Measurements from ENCODE around the gene ID3.

Gene ID3

GRCh38 chr1:23559136-23559984 is at the start of gene ID3:
TSS of gene ID3 (minus strand) at chr1:23559501. CDS start at chr1:23559426, 75 bp downstream.
- DNase-seq (ENCODE audit: low spot score): peak; percentile 91

DNA sequence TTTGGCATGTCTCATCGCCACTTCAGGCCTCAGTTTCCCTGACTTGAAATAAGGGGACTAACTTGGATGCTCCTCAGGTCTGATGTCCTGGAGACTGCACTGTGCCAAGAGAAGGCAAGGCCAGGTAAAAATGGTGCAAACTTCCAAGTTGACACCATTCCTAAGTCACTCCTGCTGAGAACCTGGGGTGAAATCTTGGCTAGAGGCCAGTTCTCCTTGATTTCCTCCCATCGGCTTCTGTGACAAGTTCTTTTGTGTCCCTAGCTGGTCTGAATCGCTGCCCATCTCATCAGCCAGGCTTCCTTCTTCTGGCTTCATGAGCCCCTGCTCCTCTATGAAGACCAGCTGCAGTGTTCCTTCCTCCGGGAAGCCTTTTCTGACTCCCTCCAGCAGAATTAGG is 48.6 kb upstream of the ID3 start:
- DNase-seq (ENCODE audit: low spot score): no peak

- DNase-seq (ENCODE audit: low spot score): no peak
Measured at GRCh38 chr1:23601968-23602876, 42.9 kb upstream of the ID3 start.

GRCh38 chr1:23601135-23601967 is 42.0 kb upstream of the ID3 start:
- DNase-seq (ENCODE audit: low spot score): no peak

DNA sequence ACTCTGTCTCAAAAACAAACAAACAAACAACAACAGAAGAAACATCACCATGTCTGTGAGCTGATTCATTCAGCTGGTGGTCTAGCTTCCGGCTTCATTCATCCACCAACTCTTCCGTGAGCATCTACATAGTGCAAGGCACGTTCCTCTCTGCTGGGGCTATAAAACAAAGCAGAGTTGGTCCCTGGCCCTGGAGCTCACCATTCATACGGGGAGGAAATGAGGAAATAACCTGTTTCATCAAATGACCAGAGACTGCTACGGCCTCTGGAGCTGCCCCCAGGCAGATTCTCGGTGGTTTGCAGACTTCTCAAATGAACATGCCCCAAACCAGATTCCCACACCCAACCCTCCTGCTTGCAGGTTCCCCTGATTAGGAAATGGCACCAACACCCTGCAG is 41.0 kb upstream of the ID3 start:
- no peak for DNase-seq (ENCODE audit: low spot score)

DNA sequence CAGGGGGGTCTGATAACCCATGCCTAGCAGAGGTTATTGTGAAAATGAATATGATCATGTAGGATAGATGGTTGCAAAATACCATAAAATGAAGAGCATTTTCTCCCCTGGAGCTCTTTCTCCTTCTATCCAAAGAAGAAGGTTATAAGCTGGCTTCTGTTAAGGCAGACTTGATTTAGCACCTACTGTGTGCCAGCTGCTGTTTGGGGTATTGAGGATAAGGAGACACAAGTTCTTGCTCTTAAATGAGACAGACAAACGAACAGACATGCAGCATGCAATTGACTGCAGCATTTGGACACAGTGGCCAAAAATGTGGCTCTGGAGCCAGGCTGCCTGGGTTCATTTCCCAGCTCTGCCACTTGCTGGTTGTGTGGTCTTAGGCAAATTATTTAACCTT is 39.8 kb upstream of the ID3 start:
- no peak for DNase-seq (ENCODE audit: low spot score)

DNA sequence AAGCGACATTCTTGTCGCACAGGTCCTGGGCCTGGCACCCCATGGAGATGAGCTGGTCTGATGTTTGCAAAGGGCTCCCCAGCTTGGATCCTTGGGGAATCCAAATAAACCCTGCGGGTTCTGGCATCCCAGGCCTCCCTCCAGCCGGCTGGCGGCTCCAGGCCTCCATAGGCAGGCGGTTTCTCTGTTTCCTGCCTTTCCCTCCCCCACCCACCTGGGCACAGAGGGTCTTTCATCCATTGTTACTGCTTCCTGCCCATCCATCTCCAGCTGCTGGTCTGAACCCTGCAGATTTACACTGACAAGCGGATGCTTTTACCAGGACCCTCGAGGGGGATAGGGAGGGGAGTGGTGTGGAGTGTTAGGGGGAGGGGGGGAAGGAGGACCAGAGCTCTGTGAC is 39.1 kb upstream of the ID3 start:
- DNase-seq (ENCODE audit: low spot score): no peak

- DNase-seq (ENCODE audit: low spot score): no peak
Measured at GRCh38 chr1:23597635-23598388, 38.5 kb upstream of the ID3 start.

DNA sequence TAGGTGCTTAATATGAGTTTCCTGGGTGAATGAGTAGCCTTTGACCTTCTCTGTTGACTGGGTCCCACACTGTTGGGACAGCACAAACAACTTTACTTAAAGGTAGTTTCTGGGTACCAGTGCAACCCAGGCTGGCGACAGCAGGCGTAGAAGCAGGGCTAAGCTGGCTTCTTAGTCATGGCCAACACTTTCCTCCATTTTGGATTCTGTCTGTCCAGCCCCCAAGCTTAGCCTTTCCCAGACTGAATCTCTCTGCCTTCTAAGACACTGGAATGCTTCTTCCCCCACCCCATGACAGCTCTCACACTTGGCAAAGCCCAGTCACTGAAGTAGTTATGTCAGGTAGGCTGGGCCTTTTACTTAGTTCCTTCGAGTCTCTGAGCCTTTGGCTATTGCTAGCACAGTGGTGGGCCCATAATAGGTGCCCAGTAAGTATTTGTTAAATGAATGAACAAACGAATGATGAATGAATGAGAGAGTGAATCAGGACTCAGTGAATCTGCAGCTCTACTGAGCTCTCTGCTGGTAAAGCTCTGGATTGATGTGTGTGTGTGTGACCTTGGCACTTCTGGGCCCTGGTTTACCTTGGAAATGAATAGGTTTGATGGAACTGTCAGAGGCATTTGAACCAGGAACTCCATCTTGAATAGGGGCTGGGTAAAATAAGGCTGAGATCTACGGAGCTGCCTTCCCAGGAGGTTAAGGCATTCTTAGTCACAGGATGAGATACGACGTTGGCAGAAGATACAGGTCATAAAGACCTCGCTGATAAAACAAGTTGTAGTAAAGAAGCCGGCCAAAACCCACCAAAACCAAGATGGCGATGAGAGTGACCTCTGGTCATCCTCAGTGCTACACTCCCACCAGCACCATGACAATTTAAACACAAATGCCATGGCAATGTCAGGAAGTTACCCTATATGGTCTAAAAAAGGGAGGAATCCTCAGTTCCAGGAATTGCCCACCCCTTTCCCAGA is 37.4 kb upstream of the ID3 start:
- DNase-seq (ENCODE audit: low spot score): no peak

DNA sequence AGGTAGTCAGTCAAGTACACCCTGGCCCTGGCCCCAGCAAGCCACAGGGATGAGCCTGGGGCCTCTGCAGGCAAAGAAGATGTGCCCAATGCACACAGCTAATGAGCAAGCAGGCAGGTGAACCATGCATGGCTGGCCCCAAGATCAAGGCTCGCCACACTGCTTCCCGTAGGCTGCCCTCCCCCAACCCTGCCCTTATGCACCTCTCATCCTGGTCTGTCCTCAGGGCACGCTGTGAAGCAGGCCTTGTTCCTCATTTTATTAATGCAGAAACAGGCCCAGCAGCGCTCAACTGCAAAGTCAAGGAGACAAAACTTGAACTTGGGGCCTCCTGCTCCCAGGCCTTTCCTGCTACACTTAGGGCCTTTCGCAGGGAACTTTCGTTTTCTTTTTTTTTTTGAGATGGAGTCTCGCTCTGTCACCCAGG is 35.6 kb upstream of the ID3 start:
- DNase-seq (ENCODE audit: low spot score): no peak

GRCh38 chr1:23594149-23594907 is 35.0 kb upstream of the ID3 start:
- no peak for DNase-seq (ENCODE audit: low spot score)

DNA sequence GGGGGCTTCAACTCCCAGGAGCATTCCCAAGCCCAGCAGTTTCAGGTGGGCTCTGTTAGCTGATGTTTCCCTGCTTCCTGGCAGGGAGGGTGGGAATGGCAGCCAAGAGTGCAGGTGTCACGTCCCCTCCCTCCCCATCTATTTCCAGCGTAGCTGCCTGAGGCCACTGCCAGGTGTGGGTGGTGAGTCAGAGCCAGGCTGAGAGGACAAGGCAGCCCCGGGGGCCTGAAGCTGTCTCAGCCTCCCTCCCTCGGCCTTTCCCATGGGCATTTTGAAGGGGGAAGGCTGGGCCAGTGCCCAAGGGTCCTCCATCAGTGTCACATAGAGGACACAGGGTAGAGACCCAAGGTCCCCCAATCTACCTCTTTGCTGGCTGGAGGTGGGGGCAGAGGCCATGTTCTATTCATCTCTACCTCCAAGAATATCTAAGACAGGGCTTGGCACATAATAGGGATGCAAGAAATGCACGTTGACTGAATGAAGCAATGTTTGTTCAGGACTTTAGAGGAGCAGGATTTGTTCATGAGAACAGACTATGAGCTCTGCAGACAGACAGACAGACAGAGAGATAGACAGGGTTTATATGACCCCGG is 34.4 kb upstream of the ID3 start:
- no peak for DNase-seq (ENCODE audit: low spot score)

DNA sequence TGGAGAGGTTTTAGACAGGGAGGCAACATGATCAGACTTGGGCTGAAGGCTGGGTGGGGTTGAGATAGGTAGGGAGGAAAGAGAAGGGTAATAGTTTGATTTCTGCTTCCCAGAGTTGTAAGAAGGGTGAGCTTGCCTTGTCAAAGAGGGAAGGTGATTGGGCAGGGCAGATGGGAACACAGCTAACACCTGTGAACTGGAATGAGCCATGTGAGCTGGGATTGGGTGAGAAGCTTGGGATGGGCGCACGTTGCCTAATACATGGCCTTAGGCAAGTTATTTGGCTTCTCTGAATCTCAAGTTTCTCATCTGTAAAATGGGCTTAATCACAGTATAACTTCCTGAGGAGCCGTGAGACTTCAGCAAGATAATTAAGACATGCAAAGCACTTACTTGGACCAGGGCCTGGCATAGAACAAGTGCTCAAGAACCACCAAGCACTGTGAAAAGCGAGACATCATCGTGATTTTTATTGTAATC is 33.8 kb upstream of the ID3 start:
- DNase-seq (ENCODE audit: low spot score): no peak

DNA sequence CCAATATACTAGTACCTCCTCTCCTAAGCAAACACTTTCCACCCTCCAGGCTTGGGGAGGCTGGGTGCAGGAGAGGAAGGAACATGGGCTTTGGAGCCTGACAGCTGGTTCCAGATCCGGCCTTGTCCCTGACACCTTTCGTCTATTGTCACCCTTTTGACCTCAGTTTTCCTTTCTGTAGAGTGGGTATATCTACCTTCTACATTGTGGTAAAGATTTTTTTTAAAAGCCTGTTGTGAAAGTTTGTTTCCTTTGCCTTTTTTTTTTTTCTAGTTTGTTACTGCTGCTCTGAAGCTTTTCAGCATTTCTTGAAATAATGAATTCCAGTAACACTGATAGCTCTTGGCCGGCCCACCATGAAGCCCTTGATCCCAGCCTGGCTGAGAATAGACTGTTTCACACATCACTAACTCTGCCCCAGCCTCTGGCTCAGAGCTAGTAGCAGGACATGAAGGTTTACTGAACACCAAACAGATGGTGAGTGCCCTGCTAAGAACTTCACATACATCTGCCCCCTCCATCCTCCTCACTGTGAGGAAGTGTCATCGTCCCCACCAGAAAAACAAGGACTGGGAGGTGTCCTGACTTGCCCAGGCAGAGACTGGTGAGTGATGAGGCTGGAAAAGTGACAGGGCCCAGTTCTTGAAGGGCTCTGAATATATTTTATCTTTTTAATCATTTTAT is 33.0 kb upstream of the ID3 start:
- no peak for DNase-seq (ENCODE audit: low spot score)

DNA sequence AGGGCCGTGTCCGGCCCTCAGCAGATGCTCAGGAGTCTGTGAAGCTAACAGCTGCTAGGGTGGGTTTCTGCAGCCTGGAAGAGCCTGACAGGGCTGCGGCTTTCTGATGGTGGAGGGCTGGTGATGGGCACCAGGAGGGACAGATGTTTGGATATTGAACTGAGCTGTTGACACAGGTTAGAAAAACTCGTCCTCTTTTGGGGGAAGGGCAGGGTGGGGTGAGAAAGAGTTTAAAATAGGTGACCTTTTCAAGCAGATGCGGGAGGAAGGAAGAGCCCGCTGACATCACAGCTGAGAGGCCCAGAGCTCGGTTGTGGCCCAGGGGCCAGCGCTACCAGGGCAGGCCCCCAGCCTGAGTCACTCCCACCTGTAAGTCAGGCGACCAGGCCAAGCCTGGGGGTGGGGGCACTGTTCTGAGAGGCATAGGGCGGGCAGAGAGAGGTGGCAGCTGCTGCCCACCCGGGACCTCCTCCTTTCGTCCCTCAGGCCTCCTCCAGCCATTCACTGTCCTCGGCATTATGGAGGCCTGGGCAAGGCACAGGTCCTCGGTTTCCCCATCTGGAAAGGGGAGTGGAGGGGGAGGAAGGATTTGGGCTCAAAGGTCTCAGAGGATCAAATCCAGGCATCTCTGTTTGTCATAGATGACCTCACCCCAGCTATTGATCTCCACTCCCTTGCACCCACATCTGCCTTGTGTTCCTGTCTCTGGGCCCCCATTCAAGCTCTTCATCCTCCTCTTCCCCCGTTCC is 32.3 kb upstream of the ID3 start:
- DNase-seq (ENCODE audit: low spot score): no peak

DNA sequence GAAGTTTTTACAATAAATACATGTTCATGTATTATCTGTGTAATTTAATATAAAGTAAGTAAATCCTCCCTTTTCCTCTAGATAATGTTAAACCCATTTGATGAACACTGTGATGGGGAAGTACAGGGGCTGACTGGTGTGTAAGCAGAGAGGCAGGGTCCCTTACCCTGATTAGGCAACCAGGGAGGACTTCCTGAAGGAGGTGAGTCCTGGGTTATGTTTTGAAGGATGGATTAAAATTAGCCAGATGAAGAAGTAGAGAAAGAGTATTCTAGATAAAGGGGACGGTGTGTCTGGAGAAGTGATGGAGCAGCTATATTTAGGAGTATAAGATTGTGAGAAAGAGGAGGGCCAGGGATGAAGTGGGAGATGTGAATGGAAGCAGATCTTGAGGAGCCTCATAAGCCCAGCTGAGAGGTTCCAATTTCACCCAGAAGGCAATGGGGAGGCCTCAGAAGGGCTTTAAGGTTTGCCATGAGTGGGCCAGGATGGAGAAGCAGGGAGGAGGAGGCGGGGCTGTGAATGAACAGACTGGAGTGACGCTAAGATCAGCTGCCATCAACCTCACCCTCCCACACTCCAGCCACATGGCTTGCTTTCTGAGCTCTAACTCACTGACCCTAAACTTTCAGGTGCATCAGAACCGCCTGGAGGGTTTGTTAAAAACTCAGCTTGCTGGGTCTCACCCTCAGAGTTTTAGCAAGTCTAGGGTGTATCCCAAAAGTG is 30.9 kb upstream of the ID3 start:
- no peak for DNase-seq (ENCODE audit: low spot score)

- no peak for DNase-seq (ENCODE audit: low spot score)
Measured at GRCh38 chr1:23589585-23589986, 30.3 kb upstream of the ID3 start.
